GM23338 (cell line): Measurements from ENCODE around the gene SLC30A3. TPM values are rescaled to one million over a fixed set of nuclear protein-coding genes. Genes with fewer than 3 reads are reported as not detected.

Experiments
- ATAC-seq: fragments of 200-7000 bp; cut with Tn5 transposase; 3 replicates; pipeline ENCODE4 v1.9.1; 2020
- DNase-seq: peaks from one replicate; pipeline ENCODE4 v3.0.0-alpha.2; 2015; ENCODE audit warnings: low spot score
- H2AFZ ChIP-seq: fragments of 200-600 bp; sonication (generic); 2 replicates; pipeline ENCODE4 v1.8.0; 2016; ENCODE audit warnings: antibody characterized with exemption, mild to moderate bottlenecking, moderate library complexity
- H3F3A ChIP-seq: fragments of 200-600 bp; sonication (generic); replicated peaks from 2 replicates; pipeline ENCODE4 v1.8.0; 2017; ENCODE audit warnings: antibody characterized with exemption, mixed run types, low read depth
- H3K27ac ChIP-seq: fragments of 200-600 bp; sonication (generic); 2 replicates; pipeline ENCODE4 v1.6.1; 2016; ENCODE audit warnings: low read depth
- H3K27me3 ChIP-seq: fragments of 200-600 bp; sonication (generic); 2 replicates; pipeline ENCODE4 v1.8.0; 2016; ENCODE audit warnings: mild to moderate bottlenecking, mixed run types, moderate library complexity; ENCODE audit not compliant: insufficient read depth
- H3K36me3 ChIP-seq: fragments of 200-600 bp; sonication (generic); 2 replicates; pipeline ENCODE4 v1.8.0; 2016; ENCODE audit warnings: mild to moderate bottlenecking; ENCODE audit not compliant: insufficient read depth
- H3K4me1 ChIP-seq: fragments of 200-600 bp; sonication (generic); 2 replicates; pipeline ENCODE4 v1.8.0; 2016; ENCODE audit warnings: mild to moderate bottlenecking, moderate library complexity; ENCODE audit not compliant: insufficient read depth
- H3K4me2 ChIP-seq: fragments of 200-600 bp; sonication (generic); 2 replicates; pipeline ENCODE4 v1.7.1; 2017; ENCODE audit warnings: mixed run types
- H3K4me3 ChIP-seq: fragments of 200-600 bp; sonication (generic); 2 replicates; pipeline ENCODE4 v1.6.1; 2016; ENCODE audit warnings: mixed run types
- H3K79me2 ChIP-seq: fragments of 200-600 bp; sonication (generic); replicated peaks from 2 replicates; pipeline ENCODE4 v1.8.0; 2017; ENCODE audit warnings: mild to moderate bottlenecking; ENCODE audit not compliant: insufficient read depth
- H3K9me2 ChIP-seq: fragments of 200-600 bp; sonication (generic); 2 replicates; pipeline ENCODE4 v1.8.0; 2017; ENCODE audit not compliant: insufficient read depth
- H4K20me1 ChIP-seq: fragments of 200-600 bp; sonication (generic); replicated peaks from 2 replicates; pipeline ENCODE4 v1.8.0; 2017; ENCODE audit warnings: mild to moderate bottlenecking; ENCODE audit not compliant: insufficient read depth
- H3K27ac Mint-ChIP-seq: 2 replicates; pipeline ENCODE4 v1.8.0; 2020; ENCODE audit warnings: inconsistent platforms, mild to moderate bottlenecking, moderate library complexity, mixed read lengths
- H3K27me3 Mint-ChIP-seq: 3 replicates; pipeline ENCODE4 v1.8.0; 2022; ENCODE audit warnings: low read depth, mild to moderate bottlenecking, moderate library complexity, mixed read lengths, inconsistent platforms; ENCODE audit not compliant: insufficient read depth, poor library complexity
- H3K36me3 Mint-ChIP-seq: 3 replicates; pipeline ENCODE4 v1.8.0; 2021; ENCODE audit warnings: low read depth, mild to moderate bottlenecking, inconsistent platforms, moderate library complexity, mixed read lengths
- H3K4me1 Mint-ChIP-seq: 3 replicates; pipeline ENCODE4 v1.8.0; 2020; ENCODE audit warnings: mild to moderate bottlenecking, inconsistent platforms, mixed read lengths
- H3K4me3 Mint-ChIP-seq: 3 replicates; pipeline ENCODE4 v1.8.0; 2021; ENCODE audit warnings: moderate library complexity, mild to moderate bottlenecking, inconsistent platforms, mixed read lengths
- H3K9me3 Mint-ChIP-seq: 3 replicates; pipeline ENCODE4 v1.8.0; 2020; ENCODE audit warnings: moderate library complexity, mild to moderate bottlenecking, inconsistent platforms, mixed read lengths
- CREB1 ChIP-seq: fragments of 250-450 bp; sonication (Bioruptor Pico); IDR thresholded peaks from 2 replicates; pipeline ENCODE4 v1.5.0; 2020; ENCODE audit warnings: low read depth, mild to moderate bottlenecking, moderate library complexity
- EZH2 ChIP-seq: fragments of 200-600 bp; sonication (generic); IDR thresholded peaks from one replicate; pipeline ENCODE4 v1.8.0; 2017; ENCODE audit warnings: antibody characterized with exemption, mild to moderate bottlenecking, low read depth; ENCODE audit not compliant: unreplicated experiment
- JUNB ChIP-seq: IDR thresholded peaks from one replicate; pipeline ENCODE4 v1.6.1; 2016; ENCODE audit warnings: antibody characterized with exemption; ENCODE audit not compliant: unreplicated experiment
- NANOG ChIP-seq: IDR thresholded peaks from 2 replicates; pipeline ENCODE4 v1.6.1; 2016; ENCODE audit warnings: antibody characterized with exemption, borderline replicate concordance
- POLR2AphosphoS5 ChIP-seq: IDR thresholded peaks from 2 replicates; pipeline ENCODE4 v1.6.1; 2016; ENCODE audit warnings: antibody characterized with exemption, low read depth
- STAT1 ChIP-seq: IDR thresholded peaks from one replicate; pipeline ENCODE4 v1.6.1; 2016; ENCODE audit warnings: antibody characterized with exemption; ENCODE audit not compliant: unreplicated experiment
- ZNF114 ChIP-seq: fragments of 250-450 bp; sonication (Bioruptor Pico); IDR thresholded peaks from 2 replicates; pipeline ENCODE4 v1.5.0; 2020; ENCODE audit warnings: mild to moderate bottlenecking, moderate library complexity
- ZNF331 ChIP-seq: fragments of 250-450 bp; sonication (Bioruptor Pico); IDR thresholded peaks from 2 replicates; pipeline ENCODE4 v1.5.0; 2020; ENCODE audit warnings: low read depth, mild to moderate bottlenecking, moderate library complexity
- polyA plus RNA-seq: library from polyadenylated mRNA; unstranded; fragments of >200 nt; fragmentation: Nextera tagmentation; extraction: Ambion mirVana; gene quantifications from 2 replicates; pipeline ENCODE4 v1.2.1, GENCODE V29; 2016
- total RNA-seq: library from RNA; depleted of rRNA; stranded (reverse); fragments of >200 nt; shearing (Covaris generic); gene quantifications from 2 replicates; pipeline ENCODE4 v1.2.3, GENCODE V29; 2014
- TF ChIP-seq, protein P1 (sequence below): fragments of 250-450 bp; sonication (Bioruptor Pico); IDR thresholded peaks from 2 replicates; pipeline ENCODE4 v1.5.0; 2020; ENCODE audit warnings: mild to moderate bottlenecking, moderate library complexity
- TF ChIP-seq, protein P2 (sequence below): IDR thresholded peaks from one replicate; pipeline ENCODE4 v1.6.1; 2018; ENCODE audit warnings: antibody characterized with exemption; ENCODE audit not compliant: unreplicated experiment
- TF ChIP-seq, protein P3 (sequence below), 2 experiments: fragments of 200-600 bp in 1 of 2; sonication (generic) in 1 of 2; conservative IDR thresholded peaks; 2 replicates each; pipeline versions ENCODE4 v1.5.1 to v1.6.1; 2016 to 2017; ENCODE audit warnings: antibody characterized with exemption in 2 of 2, low read depth in 2 of 2, mild to moderate bottlenecking in 2 of 2, moderate library complexity in 1 of 2

The SLC30A3 gene
- total and polyA plus RNA-seq, 2 experiments from 2014 or later, result 4.1 to 8.3 TPM

DNA sequence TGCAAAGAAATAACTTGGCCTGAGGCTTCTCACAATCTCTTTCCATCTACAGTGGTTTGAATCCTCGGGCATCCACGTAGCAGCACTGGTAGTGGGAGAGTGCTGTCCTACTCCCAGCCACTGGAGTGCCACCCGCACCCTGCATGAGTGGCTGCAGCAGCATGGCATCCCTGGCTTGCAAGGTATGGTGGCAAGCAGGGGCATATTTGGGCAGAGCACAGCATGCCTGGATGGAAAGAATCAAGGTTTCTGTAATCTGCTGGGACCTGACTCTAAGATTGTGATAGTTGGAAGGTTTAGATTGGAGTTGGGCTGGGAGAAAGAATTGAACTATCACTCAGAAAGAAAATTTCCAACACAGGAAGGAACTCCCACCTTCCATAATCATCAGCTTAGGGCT is 41.7 kb downstream of the SLC30A3 start:
- Histone ChIP-seq H3K27ac (no peak overlapping the region), H3K4me3 (no peak overlapping the region), H3K36me3 (peaks cover 52% of the 10 kb centered on the region), H3K27me3 (no peaks in the 10 kb centered on the region), H2AFZ (no peak overlapping the region), H3F3A (peaks cover 12% of the 10 kb centered on the region; the same call in 1 of the 2 replicates), H3K9me2 (no peaks in the 10 kb centered on the region), H3K4me2 (no peak overlapping the region), H3K4me1 (peaks cover 10% of the 10 kb centered on the region; the same call in 1 of the 2 replicates), H4K20me1 (peaks cover 10% of the 10 kb centered on the region; the same call in 1 of the 2 replicates), H3K79me2 (peaks cover 19% of the 10 kb centered on the region)
- Mint-ChIP-seq H3K4me3 (no peak overlapping the region), H3K4me1 (peaks cover 22% of the 10 kb centered on the region), H3K9me3 (no peaks in the 10 kb centered on the region), H3K27me3 (peaks cover 12% of the 10 kb centered on the region), H3K27ac (no peak overlapping the region), H3K36me3 (peaks cover 94% of the 10 kb centered on the region)
- TF ChIP-seq STAT1 (no peak), POLR2AphosphoS5 (no peak), JUNB (no peak), EZH2 (no peak), ZNF114 (no peak), CREB1 (no peak)
- TF ChIP-seq, protein P1, sequence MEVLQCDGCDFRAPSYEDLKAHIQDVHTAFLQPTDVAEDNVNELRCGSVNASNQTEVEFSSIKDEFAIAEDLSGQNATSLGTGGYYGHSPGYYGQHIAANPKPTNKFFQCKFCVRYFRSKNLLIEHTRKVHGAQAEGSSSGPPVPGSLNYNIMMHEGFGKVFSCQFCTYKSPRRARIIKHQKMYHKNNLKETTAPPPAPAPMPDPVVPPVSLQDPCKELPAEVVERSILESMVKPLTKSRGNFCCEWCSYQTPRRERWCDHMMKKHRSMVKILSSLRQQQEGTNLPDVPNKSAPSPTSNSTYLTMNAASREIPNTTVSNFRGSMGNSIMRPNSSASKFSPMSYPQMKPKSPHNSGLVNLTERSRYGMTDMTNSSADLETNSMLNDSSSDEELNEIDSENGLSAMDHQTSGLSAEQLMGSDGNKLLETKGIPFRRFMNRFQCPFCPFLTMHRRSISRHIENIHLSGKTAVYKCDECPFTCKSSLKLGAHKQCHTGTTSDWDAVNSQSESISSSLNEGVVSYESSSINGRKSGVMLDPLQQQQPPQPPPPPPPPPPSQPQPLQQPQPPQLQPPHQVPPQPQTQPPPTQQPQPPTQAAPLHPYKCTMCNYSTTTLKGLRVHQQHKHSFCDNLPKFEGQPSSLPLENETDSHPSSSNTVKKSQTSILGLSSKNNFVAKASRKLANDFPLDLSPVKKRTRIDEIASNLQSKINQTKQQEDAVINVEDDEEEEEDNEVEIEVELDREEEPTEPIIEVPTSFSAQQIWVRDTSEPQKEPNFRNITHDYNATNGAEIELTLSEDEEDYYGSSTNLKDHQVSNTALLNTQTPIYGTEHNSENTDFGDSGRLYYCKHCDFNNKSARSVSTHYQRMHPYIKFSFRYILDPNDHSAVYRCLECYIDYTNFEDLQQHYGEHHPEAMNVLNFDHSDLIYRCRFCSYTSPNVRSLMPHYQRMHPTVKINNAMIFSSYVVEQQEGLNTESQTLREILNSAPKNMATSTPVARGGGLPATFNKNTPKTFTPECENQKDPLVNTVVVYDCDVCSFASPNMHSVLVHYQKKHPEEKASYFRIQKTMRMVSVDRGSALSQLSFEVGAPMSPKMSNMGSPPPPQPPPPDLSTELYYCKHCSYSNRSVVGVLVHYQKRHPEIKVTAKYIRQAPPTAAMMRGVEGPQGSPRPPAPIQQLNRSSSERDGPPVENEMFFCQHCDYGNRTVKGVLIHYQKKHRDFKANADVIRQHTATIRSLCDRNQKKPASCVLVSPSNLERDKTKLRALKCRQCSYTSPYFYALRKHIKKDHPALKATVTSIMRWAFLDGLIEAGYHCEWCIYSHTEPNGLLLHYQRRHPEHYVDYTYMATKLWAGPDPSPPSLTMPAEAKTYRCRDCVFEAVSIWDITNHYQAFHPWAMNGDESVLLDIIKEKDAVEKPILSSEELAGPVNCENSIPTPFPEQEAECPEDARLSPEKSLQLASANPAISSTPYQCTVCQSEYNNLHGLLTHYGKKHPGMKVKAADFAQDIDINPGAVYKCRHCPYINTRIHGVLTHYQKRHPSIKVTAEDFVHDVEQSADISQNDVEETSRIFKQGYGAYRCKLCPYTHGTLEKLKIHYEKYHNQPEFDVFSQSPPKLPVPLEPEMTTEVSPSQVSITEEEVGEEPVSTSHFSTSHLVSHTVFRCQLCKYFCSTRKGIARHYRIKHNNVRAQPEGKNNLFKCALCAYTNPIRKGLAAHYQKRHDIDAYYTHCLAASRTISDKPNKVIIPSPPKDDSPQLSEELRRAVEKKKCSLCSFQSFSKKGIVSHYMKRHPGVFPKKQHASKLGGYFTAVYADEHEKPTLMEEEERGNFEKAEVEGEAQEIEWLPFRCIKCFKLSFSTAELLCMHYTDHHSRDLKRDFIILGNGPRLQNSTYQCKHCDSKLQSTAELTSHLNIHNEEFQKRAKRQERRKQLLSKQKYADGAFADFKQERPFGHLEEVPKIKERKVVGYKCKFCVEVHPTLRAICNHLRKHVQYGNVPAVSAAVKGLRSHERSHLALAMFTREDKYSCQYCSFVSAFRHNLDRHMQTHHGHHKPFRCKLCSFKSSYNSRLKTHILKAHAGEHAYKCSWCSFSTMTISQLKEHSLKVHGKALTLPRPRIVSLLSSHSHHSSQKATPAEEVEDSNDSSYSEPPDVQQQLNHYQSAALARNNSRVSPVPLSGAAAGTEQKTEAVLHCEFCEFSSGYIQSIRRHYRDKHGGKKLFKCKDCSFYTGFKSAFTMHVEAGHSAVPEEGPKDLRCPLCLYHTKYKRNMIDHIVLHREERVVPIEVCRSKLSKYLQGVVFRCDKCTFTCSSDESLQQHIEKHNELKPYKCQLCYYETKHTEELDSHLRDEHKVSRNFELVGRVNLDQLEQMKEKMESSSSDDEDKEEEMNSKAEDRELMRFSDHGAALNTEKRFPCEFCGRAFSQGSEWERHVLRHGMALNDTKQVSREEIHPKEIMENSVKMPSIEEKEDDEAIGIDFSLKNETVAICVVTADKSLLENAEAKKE, result no peak
- DNase-seq (no peak), ATAC-seq (no peak)

DNA sequence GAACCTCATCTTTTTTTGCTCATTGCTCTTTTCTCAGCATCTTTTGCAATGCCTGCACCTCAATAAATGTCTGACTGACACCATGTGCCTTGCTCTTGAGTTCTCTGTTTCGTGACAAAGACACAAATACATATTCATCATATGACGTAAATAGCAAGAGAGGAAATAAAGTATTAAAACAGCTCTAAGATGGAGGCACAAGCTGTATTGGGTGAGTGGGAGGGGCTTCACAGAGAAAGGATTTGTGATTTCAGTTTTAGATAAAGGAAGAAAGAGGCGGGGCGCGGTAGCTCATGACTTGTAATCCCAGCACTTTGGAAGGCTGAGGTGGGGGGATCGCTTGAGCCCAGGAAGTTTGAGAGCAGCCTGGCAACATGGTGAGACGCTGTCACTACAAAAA is 42.8 kb downstream of the SLC30A3 start:
- H3K4me3 Mint-ChIP-seq, result peak overlapping the region; percentile 3; the same call in 1 of the 3 replicates
- H3K36me3 Mint-ChIP-seq, result peaks cover 92% of the 10 kb centered on the region
- Histone ChIP-seq H3K9me2 (no peaks in the 10 kb centered on the region), H3K4me1 (peaks cover 10% of the 10 kb centered on the region; the same call in 1 of the 2 replicates), H3K4me3 (no peak overlapping the region), H4K20me1 (peaks cover 10% of the 10 kb centered on the region; the same call in 1 of the 2 replicates), H3K27me3 (no peaks in the 10 kb centered on the region), H3K27ac (peak overlapping the region; percentile 42; the same call in 1 of the 2 replicates), H3F3A (peaks cover 17% of the 10 kb centered on the region; the same call in 1 of the 2 replicates), H3K4me2 (no peak overlapping the region), H2AFZ (no peak overlapping the region), H3K36me3 (peaks cover 50% of the 10 kb centered on the region), H3K79me2 (peaks cover 19% of the 10 kb centered on the region)
- H3K27me3 Mint-ChIP-seq, result peaks cover 10% of the 10 kb centered on the region
- DNase-seq (no peak), ATAC-seq (no peak)
- H3K9me3 Mint-ChIP-seq, result no peaks in the 10 kb centered on the region
- H3K27ac Mint-ChIP-seq, result no peak overlapping the region; the same call in 1 of the 2 replicates
- peaks cover 25% of the 10 kb centered on the region for H3K4me1 Mint-ChIP-seq
- no peak for TF ChIP-seq POLR2AphosphoS5
- TF ChIP-seq, protein P2, sequence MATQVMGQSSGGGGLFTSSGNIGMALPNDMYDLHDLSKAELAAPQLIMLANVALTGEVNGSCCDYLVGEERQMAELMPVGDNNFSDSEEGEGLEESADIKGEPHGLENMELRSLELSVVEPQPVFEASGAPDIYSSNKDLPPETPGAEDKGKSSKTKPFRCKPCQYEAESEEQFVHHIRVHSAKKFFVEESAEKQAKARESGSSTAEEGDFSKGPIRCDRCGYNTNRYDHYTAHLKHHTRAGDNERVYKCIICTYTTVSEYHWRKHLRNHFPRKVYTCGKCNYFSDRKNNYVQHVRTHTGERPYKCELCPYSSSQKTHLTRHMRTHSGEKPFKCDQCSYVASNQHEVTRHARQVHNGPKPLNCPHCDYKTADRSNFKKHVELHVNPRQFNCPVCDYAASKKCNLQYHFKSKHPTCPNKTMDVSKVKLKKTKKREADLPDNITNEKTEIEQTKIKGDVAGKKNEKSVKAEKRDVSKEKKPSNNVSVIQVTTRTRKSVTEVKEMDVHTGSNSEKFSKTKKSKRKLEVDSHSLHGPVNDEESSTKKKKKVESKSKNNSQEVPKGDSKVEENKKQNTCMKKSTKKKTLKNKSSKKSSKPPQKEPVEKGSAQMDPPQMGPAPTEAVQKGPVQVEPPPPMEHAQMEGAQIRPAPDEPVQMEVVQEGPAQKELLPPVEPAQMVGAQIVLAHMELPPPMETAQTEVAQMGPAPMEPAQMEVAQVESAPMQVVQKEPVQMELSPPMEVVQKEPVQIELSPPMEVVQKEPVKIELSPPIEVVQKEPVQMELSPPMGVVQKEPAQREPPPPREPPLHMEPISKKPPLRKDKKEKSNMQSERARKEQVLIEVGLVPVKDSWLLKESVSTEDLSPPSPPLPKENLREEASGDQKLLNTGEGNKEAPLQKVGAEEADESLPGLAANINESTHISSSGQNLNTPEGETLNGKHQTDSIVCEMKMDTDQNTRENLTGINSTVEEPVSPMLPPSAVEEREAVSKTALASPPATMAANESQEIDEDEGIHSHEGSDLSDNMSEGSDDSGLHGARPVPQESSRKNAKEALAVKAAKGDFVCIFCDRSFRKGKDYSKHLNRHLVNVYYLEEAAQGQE, result no peak
- TF ChIP-seq, protein P3, sequence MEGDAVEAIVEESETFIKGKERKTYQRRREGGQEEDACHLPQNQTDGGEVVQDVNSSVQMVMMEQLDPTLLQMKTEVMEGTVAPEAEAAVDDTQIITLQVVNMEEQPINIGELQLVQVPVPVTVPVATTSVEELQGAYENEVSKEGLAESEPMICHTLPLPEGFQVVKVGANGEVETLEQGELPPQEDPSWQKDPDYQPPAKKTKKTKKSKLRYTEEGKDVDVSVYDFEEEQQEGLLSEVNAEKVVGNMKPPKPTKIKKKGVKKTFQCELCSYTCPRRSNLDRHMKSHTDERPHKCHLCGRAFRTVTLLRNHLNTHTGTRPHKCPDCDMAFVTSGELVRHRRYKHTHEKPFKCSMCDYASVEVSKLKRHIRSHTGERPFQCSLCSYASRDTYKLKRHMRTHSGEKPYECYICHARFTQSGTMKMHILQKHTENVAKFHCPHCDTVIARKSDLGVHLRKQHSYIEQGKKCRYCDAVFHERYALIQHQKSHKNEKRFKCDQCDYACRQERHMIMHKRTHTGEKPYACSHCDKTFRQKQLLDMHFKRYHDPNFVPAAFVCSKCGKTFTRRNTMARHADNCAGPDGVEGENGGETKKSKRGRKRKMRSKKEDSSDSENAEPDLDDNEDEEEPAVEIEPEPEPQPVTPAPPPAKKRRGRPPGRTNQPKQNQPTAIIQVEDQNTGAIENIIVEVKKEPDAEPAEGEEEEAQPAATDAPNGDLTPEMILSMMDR (conservative IDR thresholded peaks at IDR 0.05; ENCODE audit: low read depth in 2 of 2), result no peak
- TF ChIP-seq ZNF331 (CRISPR knock-in tag), result no peak
- no peak for TF ChIP-seq STAT1
- no peak for TF ChIP-seq NANOG
- no peak for TF ChIP-seq ZNF114
